IPS-18c (cell line): ENCODE measurements around the gene UPP1.
"Not testable (repeated sequence)": the region's sequence is repeated elsewhere in the genome, so short reads cannot be mapped to it uniquely, and the experiment has no call there.

Experiments
- H3K4me3 ChIP-seq: 2 replicates; pipeline ENCODE4 v1.7.0; 2013; ENCODE audit warnings: low read depth, mild to moderate bottlenecking, low read length, moderate library complexity; ENCODE audit not compliant: insufficient read depth
- H3K9me3 ChIP-seq: one replicate; pipeline ENCODE4 v1.6.1; 2013; ENCODE audit warnings: mild to moderate bottlenecking, low read length, moderate library complexity; ENCODE audit not compliant: control insufficient read depth, insufficient read depth

UPP1 gene

GRCh38 chr7:48082378-48082777 is 6.7 kb upstream of the UPP1 start:
- not testable (repeated sequence) for H3K9me3 ChIP-seq, H3K4me3 ChIP-seq

- no peak overlapping the region for H3K4me3 ChIP-seq
- no peaks in the 10 kb centered on the region for H3K9me3 ChIP-seq
These were observed 5.8 kb upstream of the UPP1 start for GRCh38 chr7:48083114-48083830.

- Histone ChIP-seq H3K9me3 (no peaks in the 10 kb centered on the region), H3K4me3 (no peak overlapping the region)
These were observed 4.2 kb upstream of the UPP1 start for GRCh38 chr7:48084727-48085432.

- no peaks in the 10 kb centered on the region for H3K9me3 ChIP-seq
- no peak overlapping the region for H3K4me3 ChIP-seq
These were observed 3.7 kb upstream of the UPP1 start for GRCh38 chr7:48085433-48085791.

GRCh38 chr7:48085942-48086341 is 3.1 kb upstream of the UPP1 start:
- no peak overlapping the region for H3K4me3 ChIP-seq
- no peaks in the 10 kb centered on the region for H3K9me3 ChIP-seq

- Histone ChIP-seq H3K4me3 (no peak overlapping the region), H3K9me3 (no peaks in the 10 kb centered on the region)
These were observed 1.7 kb upstream of the UPP1 start for GRCh38 chr7:48087349-48087748.

GRCh38 chr7:48088559-48089045 is 463 bp upstream of the UPP1 start:
- H3K4me3 ChIP-seq: peak overlapping the region; percentile 85
- no peaks in the 10 kb centered on the region for H3K9me3 ChIP-seq

GRCh38 chr7:48090095-48090805 is 1.2 kb downstream of the UPP1 start:
- Histone ChIP-seq H3K4me3 (peak overlapping the region; percentile 85), H3K9me3 (no peaks in the 10 kb centered on the region)

GRCh38 chr7:48091506-48092433 is 2.7 kb downstream of the UPP1 start:
- Histone ChIP-seq H3K9me3 (no peaks in the 10 kb centered on the region), H3K4me3 (no peak overlapping the region)

- Histone ChIP-seq H3K9me3 (no peaks in the 10 kb centered on the region), H3K4me3 (no peak overlapping the region)
These were observed 5.8 kb downstream of the UPP1 start for GRCh38 chr7:48094861-48095293.

GRCh38 chr7:48096273-48096672 is 7.2 kb downstream of the UPP1 start:
- Histone ChIP-seq H3K4me3 (no peak overlapping the region), H3K9me3 (no peaks in the 10 kb centered on the region)

- Histone ChIP-seq H3K9me3 (no peaks in the 10 kb centered on the region), H3K4me3 (no peak overlapping the region)
These were observed 8.6 kb downstream of the UPP1 start for GRCh38 chr7:48097521-48098231.

- H3K9me3 ChIP-seq: no peaks in the 10 kb centered on the region
- no peak overlapping the region for H3K4me3 ChIP-seq
These were observed 9.8 kb downstream of the UPP1 start for GRCh38 chr7:48098846-48099245.

GRCh38 chr7:48099781-48100180 is 10.7 kb downstream of the UPP1 start:
- Histone ChIP-seq H3K9me3 (no peaks in the 10 kb centered on the region), H3K4me3 (no peak overlapping the region)

GRCh38 chr7:48101352-48101751 is 12.3 kb downstream of the UPP1 start:
- Histone ChIP-seq H3K4me3 (no peak overlapping the region), H3K9me3 (no peaks in the 10 kb centered on the region)

GRCh38 chr7:48101968-48102367 is 12.9 kb downstream of the UPP1 start:
- no peak overlapping the region for H3K4me3 ChIP-seq
- H3K9me3 ChIP-seq: no peaks in the 10 kb centered on the region
